PC-9 (cell line): Measurements from ENCODE around the gene MIDN.

Experiments used
- EZH2 ChIP-seq: fragments of 200-600 bp; sonication (generic); IDR thresholded peaks from 2 replicates; pipeline ENCODE4 v1.8.0; 2017; ENCODE audit warnings: antibody characterized with exemption, low read depth
- TF ChIP-seq, protein P1 (sequence below): fragments of 200-600 bp; sonication (generic); conservative IDR thresholded peaks from 2 replicates; pipeline ENCODE4 v1.6.1; 2017; ENCODE audit warnings: mixed run types, antibody characterized with exemption, mild to moderate bottlenecking, moderate library complexity

DNA sequence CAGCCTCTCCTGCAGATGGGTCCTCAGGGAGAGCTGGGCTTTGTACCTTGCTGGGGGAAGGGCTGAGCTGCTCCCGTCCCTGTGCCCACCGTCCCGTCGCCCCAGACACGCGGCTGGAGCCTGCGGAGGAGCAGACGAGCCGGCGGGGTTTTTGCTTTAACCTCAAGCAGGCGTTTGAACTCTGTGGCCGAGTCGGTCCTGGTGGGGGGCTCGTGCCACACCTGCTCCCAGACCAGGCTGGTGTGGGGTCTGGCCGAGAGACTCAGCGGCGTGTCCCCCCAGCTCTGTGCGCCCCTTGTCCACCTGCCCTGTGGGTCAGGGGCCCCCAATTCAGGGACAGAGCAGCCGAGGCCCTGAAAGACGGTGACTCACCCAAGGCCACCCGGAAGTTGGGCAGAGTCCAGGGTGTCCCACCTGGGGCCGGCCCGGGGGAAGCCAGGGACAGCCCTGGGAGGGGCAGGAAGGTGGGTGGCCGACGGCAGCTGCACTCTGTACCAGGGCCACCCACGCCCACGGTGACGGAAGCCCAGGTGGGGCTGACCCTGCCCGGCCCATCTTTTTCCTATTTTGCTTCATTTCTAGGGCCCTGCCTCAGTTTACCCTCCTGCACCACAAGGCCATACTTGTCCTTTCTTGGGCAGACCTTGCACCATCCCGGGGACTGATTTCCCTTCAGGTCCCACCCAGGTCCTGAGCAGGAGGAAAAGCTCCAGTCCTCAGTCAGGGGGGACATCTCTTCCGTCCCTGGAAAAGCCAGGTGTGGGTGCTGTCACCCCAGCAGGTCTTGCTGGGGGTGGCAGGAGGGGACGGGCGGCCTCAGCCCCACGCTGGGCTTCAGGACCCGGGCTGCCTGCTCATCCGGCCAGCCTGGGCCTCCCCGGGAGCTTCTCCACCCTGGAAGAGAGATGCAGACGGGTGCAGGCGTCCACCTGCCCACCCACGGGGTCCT, 42.6 kb downstream of the MIDN start:
- no peak for TF ChIP-seq EZH2
- TF ChIP-seq, protein P1, sequence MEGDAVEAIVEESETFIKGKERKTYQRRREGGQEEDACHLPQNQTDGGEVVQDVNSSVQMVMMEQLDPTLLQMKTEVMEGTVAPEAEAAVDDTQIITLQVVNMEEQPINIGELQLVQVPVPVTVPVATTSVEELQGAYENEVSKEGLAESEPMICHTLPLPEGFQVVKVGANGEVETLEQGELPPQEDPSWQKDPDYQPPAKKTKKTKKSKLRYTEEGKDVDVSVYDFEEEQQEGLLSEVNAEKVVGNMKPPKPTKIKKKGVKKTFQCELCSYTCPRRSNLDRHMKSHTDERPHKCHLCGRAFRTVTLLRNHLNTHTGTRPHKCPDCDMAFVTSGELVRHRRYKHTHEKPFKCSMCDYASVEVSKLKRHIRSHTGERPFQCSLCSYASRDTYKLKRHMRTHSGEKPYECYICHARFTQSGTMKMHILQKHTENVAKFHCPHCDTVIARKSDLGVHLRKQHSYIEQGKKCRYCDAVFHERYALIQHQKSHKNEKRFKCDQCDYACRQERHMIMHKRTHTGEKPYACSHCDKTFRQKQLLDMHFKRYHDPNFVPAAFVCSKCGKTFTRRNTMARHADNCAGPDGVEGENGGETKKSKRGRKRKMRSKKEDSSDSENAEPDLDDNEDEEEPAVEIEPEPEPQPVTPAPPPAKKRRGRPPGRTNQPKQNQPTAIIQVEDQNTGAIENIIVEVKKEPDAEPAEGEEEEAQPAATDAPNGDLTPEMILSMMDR = no peak
